ENCODE measurements around the gene DCDC2C. TPM values are rescaled to one million over a fixed set of nuclear protein-coding genes. Genes with fewer than 3 reads are reported as not detected.

The DCDC2C gene
- total and polyA plus RNA-seq, 2 donors (not counting 3 experiments of a cell fraction or from before 2014, with no cell fraction given): not detected

DNA sequence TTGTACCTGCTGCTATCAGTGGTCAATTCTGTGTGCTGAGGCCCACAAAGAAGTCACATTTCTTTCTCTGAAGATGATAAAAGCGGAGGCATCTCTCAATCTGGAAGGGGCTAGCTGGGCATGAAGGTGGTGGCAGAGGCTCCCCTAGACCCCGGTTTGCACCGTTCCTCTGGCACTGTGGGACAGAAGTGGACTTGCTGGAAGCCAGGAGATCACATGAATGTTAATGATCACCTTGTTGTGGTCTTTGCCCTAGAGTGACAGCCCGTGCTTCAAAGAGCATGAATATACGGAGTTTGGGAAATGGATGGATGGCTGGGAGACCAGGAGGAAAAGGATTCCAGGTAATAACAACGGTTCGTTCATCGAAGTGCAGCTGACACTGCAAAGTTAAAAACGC, 25.2 kb upstream of the DCDC2C start:
- ChIA-PET CTCF (no interaction called here), POLR2A (no interaction called here)
- no peaks in the 10 kb centered on the region for H3K79me2 ChIP-seq (ENCODE audit: control insufficient read depth, insufficient read depth, low read length)
- no peak for DNase-seq (ENCODE audit: low read depth, low spot score)
- intact Hi-C loops (cut with micrococcal nuclease) (no loop called here), dilution Hi-C loops (cut with MboI; ENCODE audit: extremely low pct_ligation_motif_present, low sequenced_read_pairs) (no loop called here)
- H4K20me1 ChIP-seq (replicated peaks; ENCODE audit: control insufficient read depth, extremely low read depth, insufficient read depth, low read length): no peaks in the 10 kb centered on the region
- H3K4me1 ChIP-seq (ENCODE audit: control insufficient read depth, extremely low read depth, insufficient read depth, low read length): no peaks in the 10 kb centered on the region
- no peaks in the 10 kb centered on the region for H3K9me3 ChIP-seq (replicated peaks; ENCODE audit: control insufficient read depth, insufficient read depth, low read length)
- no peak overlapping the region for H3K4me2 ChIP-seq (ENCODE audit: insufficient read depth, low read length)
- H3K36me3 ChIP-seq (ENCODE audit: control insufficient read depth in 2 of 2, extremely low read depth in 1 of 2, insufficient read depth in 2 of 2, low read length in 2 of 2): no peaks in the 10 kb centered on the region
- no peaks in the 10 kb centered on the region for H3K27me3 ChIP-seq (ENCODE audit: control insufficient read depth in 2 of 2, insufficient read depth in 2 of 2, low read length in 2 of 2)
- H3K4me3 ChIP-seq (replicated peaks in 1 of 3; ENCODE audit: insufficient read depth in 1 of 3, low read depth in 1 of 3, low read length in 3 of 3): no peak overlapping the region
- H3K27ac ChIP-seq (ENCODE audit: insufficient read depth, low read depth, low read length): no peak overlapping the region
- no peak overlapping the region for H2AFZ ChIP-seq (ENCODE audit: low read depth, low read length)
- FAIRE-seq: no peak
- H3K9ac ChIP-seq (replicated peaks; ENCODE audit: extremely low read depth, insufficient read depth, low read length): no peak overlapping the region
- TF ChIP-seq EZH2 (IDR thresholded peaks at IDR 0.05; ENCODE audit: borderline replicate concordance, low read depth, low read length, severe bottlenecking) (no peak), MAX (IDR thresholded peaks at IDR 0.05; ENCODE audit: insufficient read depth, insufficient read length) (no peak)
- no TSS peak for BruUV-seq (replicated peaks)
- no peaks in the 10 kb centered on the region for H3K9me1 ChIP-seq (replicated peaks; ENCODE audit: control insufficient read depth, extremely low read depth, insufficient read depth, low read length)

DNA sequence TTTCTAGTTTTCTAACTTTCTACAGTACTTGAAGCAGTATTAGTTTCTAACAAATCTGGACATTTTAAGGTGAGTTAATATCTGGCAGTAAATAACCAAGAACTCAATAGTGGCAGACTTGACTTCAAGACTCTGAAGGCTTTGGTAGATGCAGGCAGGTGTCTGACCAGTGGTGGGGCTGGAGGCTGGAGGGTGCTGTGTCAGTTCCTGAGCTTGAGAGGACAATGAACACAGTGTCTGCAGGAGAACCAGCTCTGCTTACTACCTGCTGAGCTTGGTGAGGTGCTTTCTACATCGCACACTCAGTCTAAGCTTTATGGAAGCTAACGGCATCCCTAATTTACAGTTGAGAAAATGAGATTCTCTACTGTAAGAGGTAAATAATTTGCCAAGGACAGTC, 24.2 kb upstream of the DCDC2C start:
- CTCF ChIA-PET: no interaction called here
- POLR2A ChIA-PET: no interaction called here

More for the DNA sequence above, 24.2 kb upstream of the DCDC2C start:
- Histone ChIP-seq H3K4me3 (replicated peaks in 1 of 3; ENCODE audit: insufficient read depth in 1 of 3, low read depth in 1 of 3, low read length in 3 of 3) (no peak overlapping the region), H4K20me1 (replicated peaks; ENCODE audit: control insufficient read depth, extremely low read depth, insufficient read depth, low read length) (no peaks in the 10 kb centered on the region), H3K9me1 (replicated peaks; ENCODE audit: control insufficient read depth, extremely low read depth, insufficient read depth, low read length) (no peaks in the 10 kb centered on the region), H3K27me3 (ENCODE audit: control insufficient read depth in 2 of 2, insufficient read depth in 2 of 2, low read length in 2 of 2) (no peaks in the 10 kb centered on the region), H3K9me3 (replicated peaks; ENCODE audit: control insufficient read depth, insufficient read depth, low read length) (no peaks in the 10 kb centered on the region), H3K27ac (ENCODE audit: insufficient read depth, low read depth, low read length) (no peak overlapping the region), H3K36me3 (ENCODE audit: control insufficient read depth in 2 of 2, extremely low read depth in 1 of 2, insufficient read depth in 2 of 2, low read length in 2 of 2) (no peaks in the 10 kb centered on the region), H3K9ac (replicated peaks; ENCODE audit: extremely low read depth, insufficient read depth, low read length) (no peak overlapping the region), H3K4me1 (ENCODE audit: control insufficient read depth, extremely low read depth, insufficient read depth, low read length) (no peaks in the 10 kb centered on the region), H3K79me2 (ENCODE audit: control insufficient read depth, insufficient read depth, low read length) (no peaks in the 10 kb centered on the region), H2AFZ (ENCODE audit: low read depth, low read length) (no peak overlapping the region), H3K4me2 (ENCODE audit: insufficient read depth, low read length) (no peak overlapping the region)
- no peak for FAIRE-seq
- TF ChIP-seq POLR2AphosphoS5 (IDR thresholded peaks at IDR 0.05; ENCODE audit: insufficient read depth, low read depth, low read length) (no peak), GATA2 (IDR thresholded peaks at IDR 0.05; ENCODE audit: insufficient read depth, insufficient read length, low read depth, low read length) (no peak), EZH2 (IDR thresholded peaks at IDR 0.05; ENCODE audit: borderline replicate concordance, low read depth, low read length, severe bottlenecking) (no peak), MAX (IDR thresholded peaks at IDR 0.05; ENCODE audit: insufficient read depth, insufficient read length) (no peak), FOS (IDR thresholded peaks at IDR 0.05; ENCODE audit: borderline replicate concordance, insufficient read depth, low read length) (no peak), MYC (IDR thresholded peaks at IDR 0.05; ENCODE audit: low read depth, low read length) (no peak)
- TF ChIP-seq, protein P1, sequence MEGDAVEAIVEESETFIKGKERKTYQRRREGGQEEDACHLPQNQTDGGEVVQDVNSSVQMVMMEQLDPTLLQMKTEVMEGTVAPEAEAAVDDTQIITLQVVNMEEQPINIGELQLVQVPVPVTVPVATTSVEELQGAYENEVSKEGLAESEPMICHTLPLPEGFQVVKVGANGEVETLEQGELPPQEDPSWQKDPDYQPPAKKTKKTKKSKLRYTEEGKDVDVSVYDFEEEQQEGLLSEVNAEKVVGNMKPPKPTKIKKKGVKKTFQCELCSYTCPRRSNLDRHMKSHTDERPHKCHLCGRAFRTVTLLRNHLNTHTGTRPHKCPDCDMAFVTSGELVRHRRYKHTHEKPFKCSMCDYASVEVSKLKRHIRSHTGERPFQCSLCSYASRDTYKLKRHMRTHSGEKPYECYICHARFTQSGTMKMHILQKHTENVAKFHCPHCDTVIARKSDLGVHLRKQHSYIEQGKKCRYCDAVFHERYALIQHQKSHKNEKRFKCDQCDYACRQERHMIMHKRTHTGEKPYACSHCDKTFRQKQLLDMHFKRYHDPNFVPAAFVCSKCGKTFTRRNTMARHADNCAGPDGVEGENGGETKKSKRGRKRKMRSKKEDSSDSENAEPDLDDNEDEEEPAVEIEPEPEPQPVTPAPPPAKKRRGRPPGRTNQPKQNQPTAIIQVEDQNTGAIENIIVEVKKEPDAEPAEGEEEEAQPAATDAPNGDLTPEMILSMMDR (IDR thresholded peaks at IDR 0.05; ENCODE audit: extremely low read depth in 1 of 2, insufficient read depth in 1 of 2, low read depth in 1 of 2, low read length in 2 of 2): no peak
- no peak for DNase-seq (ENCODE audit: low read depth, low spot score)
- no TSS peak for BruUV-seq (replicated peaks)
- dilution Hi-C loops (cut with MboI; ENCODE audit: extremely low pct_ligation_motif_present, low sequenced_read_pairs): no loop called here
- intact Hi-C loops (cut with micrococcal nuclease): no loop called here
